Heart left ventricle (tissue), 13 donors: ENCODE measurements around the gene APC2.

Source experiments
- POLR2A ChIP-seq, 2 donors: fragments of 450-650 bp; IDR thresholded peaks; one replicate each; pipeline ENCODE4 v1.6.1; 2017; ENCODE audit warnings: antibody characterized with exemption in 2 of 2, mild to moderate bottlenecking in 2 of 2, moderate library complexity in 2 of 2
- TF ChIP-seq, protein P1 (sequence below), 12 donors: fragments of 200-600 bp; sonication (generic) in 4 of 12; IDR thresholded peaks; one replicate each; pipeline versions ENCODE4 v1.5.0 to v1.8.0; 2018 to 2022; ENCODE audit warnings: antibody characterized with exemption in 12 of 12, mild to moderate bottlenecking in 5 of 12
- donor health status: ischemic (EF 13 %, LVEDD 7.1; RV severe dilation, severe dysfunction).
- donor health status: DM: no; HTN: yes; CAD: no.
- donor health status: DM: no; HTN: no; CAD: no.
- donor health status: ischemic (EF 25% LVEDD 6.9; RV normal size, moderate dysfunction).
- donor health status: ischemic (EF 25% LVEDD 5.7; RV mildly dilated, moderate dysfunction).
- donor health status: ischemic (EF 35%, LVEDD 5.7; RV mildly dilated, moderate dysfunction).
- donor health status: nonischemic (EF 11% LVEDD 7.7; RV severe dilation, severe dysfunction).
- donor health status: DM: yes; HTN: yes; CAD: no.
- donor health status: PGD.
- donor health status: ischemic (EF 29% LVEDD 5.4; RV normal size, mild dysfunction).
- donor health status: nonischemic (EF 23%, LVEDD 6.1; RV moderate dilation, normal function).

DNA sequence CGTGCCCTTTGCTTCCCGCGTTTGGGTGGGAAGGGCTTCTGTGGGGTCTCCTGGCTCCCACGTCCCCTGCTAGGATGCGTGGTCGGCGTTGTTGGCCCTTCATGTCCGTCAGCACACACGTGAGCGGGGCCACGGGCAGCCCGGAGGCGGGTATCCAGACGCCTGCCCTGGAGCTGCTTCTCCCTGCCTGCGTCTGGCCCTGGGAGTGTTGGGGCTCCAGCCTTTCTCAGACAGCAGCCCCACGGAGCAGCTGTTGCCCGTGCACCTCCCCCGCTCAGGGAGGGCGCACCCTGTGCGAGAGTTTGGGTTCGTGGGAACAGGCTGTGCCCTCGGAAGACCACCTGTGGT, 28.0 kb upstream of the APC2 start:
- TF ChIP-seq, protein P1, sequence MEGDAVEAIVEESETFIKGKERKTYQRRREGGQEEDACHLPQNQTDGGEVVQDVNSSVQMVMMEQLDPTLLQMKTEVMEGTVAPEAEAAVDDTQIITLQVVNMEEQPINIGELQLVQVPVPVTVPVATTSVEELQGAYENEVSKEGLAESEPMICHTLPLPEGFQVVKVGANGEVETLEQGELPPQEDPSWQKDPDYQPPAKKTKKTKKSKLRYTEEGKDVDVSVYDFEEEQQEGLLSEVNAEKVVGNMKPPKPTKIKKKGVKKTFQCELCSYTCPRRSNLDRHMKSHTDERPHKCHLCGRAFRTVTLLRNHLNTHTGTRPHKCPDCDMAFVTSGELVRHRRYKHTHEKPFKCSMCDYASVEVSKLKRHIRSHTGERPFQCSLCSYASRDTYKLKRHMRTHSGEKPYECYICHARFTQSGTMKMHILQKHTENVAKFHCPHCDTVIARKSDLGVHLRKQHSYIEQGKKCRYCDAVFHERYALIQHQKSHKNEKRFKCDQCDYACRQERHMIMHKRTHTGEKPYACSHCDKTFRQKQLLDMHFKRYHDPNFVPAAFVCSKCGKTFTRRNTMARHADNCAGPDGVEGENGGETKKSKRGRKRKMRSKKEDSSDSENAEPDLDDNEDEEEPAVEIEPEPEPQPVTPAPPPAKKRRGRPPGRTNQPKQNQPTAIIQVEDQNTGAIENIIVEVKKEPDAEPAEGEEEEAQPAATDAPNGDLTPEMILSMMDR (IDR thresholded peaks at IDR 0.05), result no peak
- TF ChIP-seq POLR2A (IDR thresholded peaks at IDR 0.05), result no peak
